ENCODE data around the gene LCE1E. TPM values are rescaled to one million over a fixed set of nuclear protein-coding genes. Genes with fewer than 3 reads are reported as not detected.

Gene LCE1E
- total and polyA plus RNA-seq, 2 donors (not counting 3 experiments of a cell fraction or from before 2014, with no cell fraction given) = not detected

DNA sequence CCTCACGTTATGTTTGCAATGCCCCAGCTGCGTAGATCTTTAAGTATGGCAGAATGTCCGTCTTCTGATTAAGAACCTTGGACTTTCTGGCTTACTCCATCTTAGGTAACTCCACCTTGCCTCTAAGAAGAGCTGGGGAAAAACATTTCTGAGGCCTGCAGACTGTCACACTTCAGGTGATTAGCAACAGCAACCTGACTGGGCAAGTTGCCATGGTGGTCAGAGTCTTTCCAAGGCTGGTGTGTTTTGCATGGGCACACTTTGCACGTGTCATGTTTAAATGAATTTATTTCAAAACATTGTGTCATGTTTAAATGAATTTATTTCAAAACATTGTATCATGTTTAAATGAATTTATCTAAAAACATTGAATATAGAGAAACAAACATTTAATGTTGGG, 27.4 kb upstream of the LCE1E start:
- no peak overlapping the region for H2AFZ ChIP-seq (ENCODE audit: low read depth, low read length)
- dilution Hi-C loops (cut with MboI; ENCODE audit: extremely low pct_ligation_motif_present, low sequenced_read_pairs) (no loop called here), intact Hi-C loops (cut with micrococcal nuclease) (no loop called here)
- no peak overlapping the region for H3K9ac ChIP-seq (replicated peaks; ENCODE audit: extremely low read depth, insufficient read depth, low read length)
- H3K27me3 ChIP-seq (ENCODE audit: control insufficient read depth in 2 of 2, insufficient read depth in 2 of 2, low read length in 2 of 2) = no peaks in the 10 kb centered on the region
- ChIA-PET CTCF (interaction anchor here (0.8 kb wide), 1 partner anchor 10 kb away, joined by 3 read pairs; no protein-coding TSS in a partner anchor), POLR2A (no interaction called here)
- no peak overlapping the region for H3K4me3 ChIP-seq (replicated peaks in 1 of 3; ENCODE audit: insufficient read depth in 1 of 3, low read depth in 1 of 3, low read length in 3 of 3)
- H3K4me1 ChIP-seq (ENCODE audit: control insufficient read depth, extremely low read depth, insufficient read depth, low read length) = no peaks in the 10 kb centered on the region
- no peaks in the 10 kb centered on the region for H3K9me1 ChIP-seq (replicated peaks; ENCODE audit: control insufficient read depth, extremely low read depth, insufficient read depth, low read length)
- no peak overlapping the region for H3K4me2 ChIP-seq (ENCODE audit: insufficient read depth, low read length)
- no TSS peak for BruUV-seq (replicated peaks)
- FAIRE-seq = no peak
- H3K79me2 ChIP-seq (ENCODE audit: control insufficient read depth, insufficient read depth, low read length) = no peaks in the 10 kb centered on the region
- H4K20me1 ChIP-seq (replicated peaks; ENCODE audit: control insufficient read depth, extremely low read depth, insufficient read depth, low read length) = no peaks in the 10 kb centered on the region
- H3K27ac ChIP-seq (ENCODE audit: insufficient read depth, low read depth, low read length) = no peak overlapping the region
- no peaks in the 10 kb centered on the region for H3K9me3 ChIP-seq (replicated peaks; ENCODE audit: control insufficient read depth, insufficient read depth, low read length)
- no peak for TF ChIP-seq POLR2AphosphoS5 (IDR thresholded peaks at IDR 0.05; ENCODE audit: insufficient read depth, low read depth, low read length)
- no peak for TF ChIP-seq FOS (IDR thresholded peaks at IDR 0.05; ENCODE audit: borderline replicate concordance, insufficient read depth, low read length)
- no peak for TF ChIP-seq JUN (IDR thresholded peaks at IDR 0.05; ENCODE audit: borderline replicate concordance, insufficient read depth, insufficient read length, low read depth)
- TF ChIP-seq, protein P1, sequence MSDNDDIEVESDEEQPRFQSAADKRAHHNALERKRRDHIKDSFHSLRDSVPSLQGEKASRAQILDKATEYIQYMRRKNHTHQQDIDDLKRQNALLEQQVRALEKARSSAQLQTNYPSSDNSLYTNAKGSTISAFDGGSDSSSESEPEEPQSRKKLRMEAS (IDR thresholded peaks at IDR 0.05; ENCODE audit: insufficient read depth, insufficient read length) = no peak
- TF ChIP-seq MYC (IDR thresholded peaks at IDR 0.05; ENCODE audit: low read depth, low read length) = no peak
- TF ChIP-seq GATA2 (IDR thresholded peaks at IDR 0.05; ENCODE audit: insufficient read depth, insufficient read length, low read depth, low read length) = no peak
- TF ChIP-seq, protein P2, sequence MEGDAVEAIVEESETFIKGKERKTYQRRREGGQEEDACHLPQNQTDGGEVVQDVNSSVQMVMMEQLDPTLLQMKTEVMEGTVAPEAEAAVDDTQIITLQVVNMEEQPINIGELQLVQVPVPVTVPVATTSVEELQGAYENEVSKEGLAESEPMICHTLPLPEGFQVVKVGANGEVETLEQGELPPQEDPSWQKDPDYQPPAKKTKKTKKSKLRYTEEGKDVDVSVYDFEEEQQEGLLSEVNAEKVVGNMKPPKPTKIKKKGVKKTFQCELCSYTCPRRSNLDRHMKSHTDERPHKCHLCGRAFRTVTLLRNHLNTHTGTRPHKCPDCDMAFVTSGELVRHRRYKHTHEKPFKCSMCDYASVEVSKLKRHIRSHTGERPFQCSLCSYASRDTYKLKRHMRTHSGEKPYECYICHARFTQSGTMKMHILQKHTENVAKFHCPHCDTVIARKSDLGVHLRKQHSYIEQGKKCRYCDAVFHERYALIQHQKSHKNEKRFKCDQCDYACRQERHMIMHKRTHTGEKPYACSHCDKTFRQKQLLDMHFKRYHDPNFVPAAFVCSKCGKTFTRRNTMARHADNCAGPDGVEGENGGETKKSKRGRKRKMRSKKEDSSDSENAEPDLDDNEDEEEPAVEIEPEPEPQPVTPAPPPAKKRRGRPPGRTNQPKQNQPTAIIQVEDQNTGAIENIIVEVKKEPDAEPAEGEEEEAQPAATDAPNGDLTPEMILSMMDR (IDR thresholded peaks at IDR 0.05; ENCODE audit: extremely low read depth in 1 of 2, insufficient read depth in 1 of 2, low read depth in 1 of 2, low read length in 2 of 2) = no peak
- TF ChIP-seq EZH2 (IDR thresholded peaks at IDR 0.05; ENCODE audit: borderline replicate concordance, low read depth, low read length, severe bottlenecking) = no peak
- TF ChIP-seq POLR2A (IDR thresholded peaks at IDR 0.05; ENCODE audit: low read depth, low read length) = no peak
- no peaks in the 10 kb centered on the region for H3K36me3 ChIP-seq (ENCODE audit: control insufficient read depth in 2 of 2, extremely low read depth in 1 of 2, insufficient read depth in 2 of 2, low read length in 2 of 2)
- no peak for DNase-seq (ENCODE audit: low read depth, low spot score)

All from endothelial cell of umbilical vein (primary cell).